Measurements from ENCODE around the gene SEL1L.
"Not testable (repeated sequence)": the region's sequence is repeated elsewhere in the genome, so short reads cannot be mapped to it uniquely, and the experiment has no call there.

SEL1L gene

GRCh38 chr14:81523616-81524015, 10.0 kb downstream of the SEL1L start:
- DNase-seq = no peak

- no peak for DNase-seq
Measured at GRCh38 chr14:81523016-81523415, 10.6 kb downstream of the SEL1L start.

GRCh38 chr14:81521356-81521755, 12.3 kb downstream of the SEL1L start:
- no peak for DNase-seq

- DNase-seq = no peak
Measured at GRCh38 chr14:81519200-81520011, 14.2 kb downstream of the SEL1L start.

GRCh38 chr14:81517798-81518398, 15.8 kb downstream of the SEL1L start:
- no peak for DNase-seq

GRCh38 chr14:81516986-81517797, 16.5 kb downstream of the SEL1L start:
- DNase-seq = no peak

- DNase-seq = not testable (repeated sequence)
Measured at GRCh38 chr14:81515927-81516326, 17.7 kb downstream of the SEL1L start.

- DNase-seq = not testable (repeated sequence)
Measured at GRCh38 chr14:81512826-81513225, 20.8 kb downstream of the SEL1L start.

GRCh38 chr14:81511111-81511904, 22.3 kb downstream of the SEL1L start:
- no peak for DNase-seq

GRCh38 chr14:81509838-81510452, 23.7 kb downstream of the SEL1L start:
- DNase-seq = no peak

GRCh38 chr14:81509321-81509720, 24.3 kb downstream of the SEL1L start:
- no peak for DNase-seq

- DNase-seq = no peak
Measured at GRCh38 chr14:81506487-81506886, 27.2 kb downstream of the SEL1L start.

GRCh38 chr14:81504864-81505263, 28.8 kb downstream of the SEL1L start:
- no peak for DNase-seq

- no peak for DNase-seq
Measured at GRCh38 chr14:81485781-81486180, 47.9 kb downstream of the SEL1L start.

- DNase-seq = no peak
Measured at GRCh38 chr14:81485372-81485771, 48.3 kb downstream of the SEL1L start.

- no peak for DNase-seq
Measured at GRCh38 chr14:81484120-81484519, 49.5 kb downstream of the SEL1L start.

GRCh38 chr14:81480741-81481140, 52.9 kb downstream of the SEL1L start:
- DNase-seq = no peak

- DNase-seq = no peak
Measured at GRCh38 chr14:81478446-81478845, 55.2 kb downstream of the SEL1L start.

GRCh38 chr14:81476816-81477215, 56.8 kb downstream of the SEL1L start:
- DNase-seq = no peak

GRCh38 chr14:81474685-81475324, 58.8 kb downstream of the SEL1L start:
- no peak for DNase-seq

GRCh38 chr14:81474148-81474492, 59.5 kb downstream of the SEL1L start:
- no peak for DNase-seq
